Activated CD4-positive, CD25-positive, alpha-beta regulatory T cell treated with anti-CD3 and anti-CD28 coated beads, Interleukin-2, amount 50 U/mL, for 16 hours (primary cell): ENCODE measurements around the gene EYA3.

Experiments used
- DNase-seq: peaks from one replicate; pipeline ENCODE4 v3.0.0-alpha.2; 2020; ENCODE audit warnings: low read depth, low spot score

Gene EYA3

DNA sequence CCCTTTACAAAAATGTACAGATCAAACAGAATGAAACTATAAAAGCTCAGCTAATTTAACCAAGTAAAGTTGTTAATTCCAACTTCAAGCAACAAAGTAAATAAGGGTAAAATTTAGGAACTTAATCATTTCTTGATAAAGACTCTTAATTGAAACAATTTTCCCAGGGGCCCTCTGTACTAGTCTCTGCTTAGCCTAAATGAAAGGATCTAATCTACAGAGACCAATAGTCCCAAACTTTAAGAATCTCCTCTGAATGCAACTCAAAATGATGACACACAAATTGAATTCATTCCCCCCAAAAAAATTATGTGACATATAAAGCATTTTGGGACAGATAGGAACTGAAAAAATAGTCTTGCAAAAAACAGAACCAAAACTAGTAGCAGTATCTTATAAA, 16.6 kb downstream of the EYA3 start:
- no peak for DNase-seq

DNA sequence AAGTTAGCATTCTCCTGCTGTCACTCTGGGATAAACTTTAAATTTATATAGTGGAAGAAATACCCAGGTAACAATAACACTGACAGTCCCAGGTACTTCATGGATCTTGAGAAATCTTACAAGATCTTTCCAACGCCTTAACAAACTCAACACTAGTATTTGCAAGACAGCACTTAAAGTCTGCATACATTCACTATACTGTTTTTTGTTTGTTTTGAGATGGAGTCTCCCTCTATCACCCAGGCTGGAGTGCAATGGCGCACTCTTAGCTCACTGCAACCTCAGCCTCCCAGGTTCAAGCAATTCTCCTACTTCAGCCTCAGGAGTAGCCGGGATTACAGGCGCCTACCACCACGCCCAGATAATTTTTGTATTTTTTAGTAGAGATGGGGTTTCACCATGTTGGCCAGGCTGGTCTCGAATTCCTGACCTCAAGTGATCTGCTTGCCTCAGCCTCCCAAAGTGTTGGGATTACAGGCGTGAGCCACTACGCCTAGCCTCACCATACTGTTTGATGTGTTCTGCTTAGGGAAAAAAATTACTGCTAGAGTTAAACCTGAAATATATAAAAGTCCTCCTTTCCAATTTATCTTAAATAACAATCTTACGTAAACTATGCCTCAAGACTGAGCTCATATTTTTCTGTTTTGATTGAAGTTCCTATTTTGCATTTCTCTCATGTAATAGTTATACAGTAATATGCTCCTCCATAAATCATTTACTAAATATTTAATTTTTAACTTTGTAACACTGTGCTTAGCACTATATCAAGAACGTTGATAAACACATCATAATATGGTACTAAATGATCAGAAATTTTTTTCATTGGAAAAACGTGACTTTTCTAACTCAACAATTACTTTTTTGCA, 17.5 kb downstream of the EYA3 start:
- DNase-seq: no peak

DNA sequence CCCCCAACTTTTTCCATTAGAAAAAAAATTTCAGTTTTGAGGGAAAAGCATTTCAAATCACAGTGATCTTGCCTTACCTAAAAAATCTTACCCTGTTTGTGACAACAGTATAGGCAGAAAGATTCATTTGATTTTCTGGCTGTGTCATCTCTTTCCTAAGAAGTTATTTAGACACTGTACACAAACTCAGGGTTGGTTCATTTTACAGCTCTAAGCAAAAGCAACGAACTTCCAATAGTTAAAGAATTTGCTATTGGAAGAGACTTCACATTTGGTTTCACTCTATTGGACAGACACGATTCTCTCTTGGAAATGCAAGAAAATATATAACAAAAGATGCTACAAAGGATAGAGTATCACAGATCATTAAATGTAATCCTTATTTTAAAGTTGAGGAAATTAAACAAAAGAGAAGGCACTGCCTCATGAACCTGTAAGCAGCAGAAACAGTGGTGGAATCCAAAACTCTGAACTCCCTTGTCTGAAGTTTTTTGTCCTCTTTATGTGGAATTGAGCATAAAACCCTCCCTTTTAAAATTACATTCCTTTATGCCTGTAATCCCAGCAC, 20.8 kb downstream of the EYA3 start:
- DNase-seq: no peak

DNA sequence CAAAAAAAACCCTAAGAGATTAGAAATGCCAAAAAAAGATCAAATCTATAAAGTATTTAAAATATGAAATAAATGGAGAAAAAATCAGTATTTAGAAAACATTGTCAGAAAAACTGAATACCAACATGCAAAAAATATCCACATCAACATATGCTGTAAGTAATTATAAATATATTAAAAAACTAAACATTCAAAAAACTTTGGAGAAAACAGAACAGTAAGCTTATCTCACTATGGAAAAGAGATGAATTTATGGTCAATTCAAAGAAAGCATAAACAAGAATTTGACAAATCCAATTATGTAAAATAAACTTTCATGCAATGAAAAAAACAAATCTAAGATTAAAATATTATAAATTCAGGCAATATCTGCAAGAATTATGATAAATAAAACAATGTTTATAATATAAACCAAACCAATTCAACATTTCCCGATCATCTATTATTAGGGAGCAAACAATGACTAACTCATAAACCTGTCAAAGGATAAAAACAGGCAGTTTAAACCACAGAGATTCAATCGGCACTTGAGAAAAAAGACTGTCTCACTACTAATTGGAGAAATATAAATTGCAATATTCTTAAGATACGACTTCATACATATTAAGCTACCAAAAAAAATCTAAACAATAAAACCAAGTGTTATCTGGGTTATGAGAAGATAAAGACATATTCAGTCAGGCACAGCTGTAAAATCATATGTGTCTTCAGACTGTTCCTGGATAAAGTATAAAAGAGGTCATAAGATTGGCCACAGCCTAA, 21.8 kb downstream of the EYA3 start:
- DNase-seq: no peak

DNA sequence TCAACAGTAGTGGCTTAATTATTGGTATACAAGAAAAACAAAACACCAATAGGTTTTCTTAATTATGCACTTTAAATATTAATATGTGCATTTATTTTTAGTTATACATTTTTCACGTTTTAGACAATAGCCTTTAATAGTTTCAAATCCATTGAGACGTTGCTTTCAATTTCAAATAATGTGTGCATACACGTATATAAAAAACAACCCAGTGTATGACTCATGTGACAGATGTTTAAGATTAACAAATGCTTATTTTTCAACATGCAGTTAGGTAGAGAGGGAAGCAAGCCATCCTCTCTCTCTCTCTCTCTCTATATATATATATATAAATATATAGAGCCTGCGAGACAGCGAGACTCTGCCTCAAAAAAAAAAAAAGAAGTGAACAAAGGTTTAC, 24.3 kb downstream of the EYA3 start:
- DNase-seq: no peak

DNA sequence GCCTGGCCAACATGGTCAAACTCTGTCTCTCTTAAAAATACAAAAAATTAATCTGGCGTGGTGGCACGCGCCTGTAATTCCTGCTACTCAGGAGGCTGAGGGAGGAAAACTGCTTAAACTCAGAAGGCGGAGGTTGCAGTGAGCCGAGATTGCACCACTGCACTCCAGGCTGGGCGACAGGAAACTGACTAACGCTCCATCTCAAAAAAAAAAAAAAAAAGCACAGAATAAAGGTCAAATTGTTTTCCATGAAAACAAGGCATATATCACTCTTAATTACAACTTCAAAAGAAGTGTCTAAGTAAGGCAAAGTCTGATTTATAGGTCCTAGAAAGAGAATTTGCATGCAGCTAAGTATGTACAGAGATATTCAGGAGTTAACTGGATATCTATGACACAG, 25.6 kb downstream of the EYA3 start:
- no peak for DNase-seq

DNA sequence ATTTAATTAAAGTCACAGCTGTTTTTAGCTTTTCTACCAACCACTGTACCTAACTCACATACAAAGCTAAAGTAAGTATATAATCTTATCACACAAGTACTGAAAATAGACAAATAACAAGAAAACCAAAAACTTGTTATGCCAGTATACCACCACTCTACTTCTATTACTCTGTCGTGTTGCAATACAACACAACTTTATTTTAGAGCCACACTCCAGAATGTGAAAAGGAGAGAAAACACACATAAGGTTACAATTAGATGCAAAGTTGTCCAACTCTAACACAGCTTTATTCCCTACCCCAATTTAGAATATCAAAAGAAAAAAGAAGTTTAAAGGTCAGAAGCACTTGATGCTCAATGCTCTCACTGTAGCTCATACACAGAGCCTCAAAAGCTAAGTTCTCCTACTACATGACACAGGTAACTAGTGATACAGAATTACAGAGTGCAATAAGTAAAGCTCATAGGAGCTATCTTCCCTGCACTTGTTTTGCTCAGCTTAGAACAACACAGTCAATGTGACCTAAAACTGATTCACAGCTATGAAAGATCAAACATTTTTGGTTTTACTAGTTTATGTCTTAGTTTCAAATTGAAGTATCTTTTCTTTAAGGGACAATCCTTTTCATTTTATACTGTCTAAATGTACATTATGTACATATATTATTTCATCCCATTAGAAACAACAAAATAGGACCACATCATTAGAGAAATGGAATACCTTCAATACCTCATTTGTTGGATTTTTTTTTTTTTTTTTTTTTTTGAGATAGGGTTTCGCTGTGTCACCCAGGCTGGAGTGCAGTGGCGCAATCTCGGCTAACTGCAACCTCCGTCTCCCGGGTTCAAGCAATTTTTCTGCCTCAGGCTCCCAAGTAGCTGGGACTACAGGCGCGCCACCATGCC, 29.2 kb downstream of the EYA3 start:
- no peak for DNase-seq

DNA sequence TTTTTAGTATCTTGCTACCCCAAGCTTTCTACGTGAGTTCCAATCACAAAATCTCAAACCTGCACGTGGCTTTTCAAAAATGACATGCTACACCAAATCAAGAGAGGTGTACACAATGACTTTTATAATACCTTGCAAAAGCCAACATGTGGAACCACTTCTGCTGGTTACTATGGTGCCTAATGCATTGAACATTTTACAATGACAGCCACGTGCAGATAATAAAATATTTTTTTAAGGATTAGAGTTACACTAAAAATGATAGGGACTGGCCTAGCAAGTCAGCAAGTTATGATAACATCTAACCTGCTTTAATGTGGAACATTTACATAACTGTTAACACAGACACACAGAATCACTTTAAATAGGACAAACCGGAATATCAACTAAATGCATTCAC, 30.2 kb downstream of the EYA3 start:
- DNase-seq: no peak

DNA sequence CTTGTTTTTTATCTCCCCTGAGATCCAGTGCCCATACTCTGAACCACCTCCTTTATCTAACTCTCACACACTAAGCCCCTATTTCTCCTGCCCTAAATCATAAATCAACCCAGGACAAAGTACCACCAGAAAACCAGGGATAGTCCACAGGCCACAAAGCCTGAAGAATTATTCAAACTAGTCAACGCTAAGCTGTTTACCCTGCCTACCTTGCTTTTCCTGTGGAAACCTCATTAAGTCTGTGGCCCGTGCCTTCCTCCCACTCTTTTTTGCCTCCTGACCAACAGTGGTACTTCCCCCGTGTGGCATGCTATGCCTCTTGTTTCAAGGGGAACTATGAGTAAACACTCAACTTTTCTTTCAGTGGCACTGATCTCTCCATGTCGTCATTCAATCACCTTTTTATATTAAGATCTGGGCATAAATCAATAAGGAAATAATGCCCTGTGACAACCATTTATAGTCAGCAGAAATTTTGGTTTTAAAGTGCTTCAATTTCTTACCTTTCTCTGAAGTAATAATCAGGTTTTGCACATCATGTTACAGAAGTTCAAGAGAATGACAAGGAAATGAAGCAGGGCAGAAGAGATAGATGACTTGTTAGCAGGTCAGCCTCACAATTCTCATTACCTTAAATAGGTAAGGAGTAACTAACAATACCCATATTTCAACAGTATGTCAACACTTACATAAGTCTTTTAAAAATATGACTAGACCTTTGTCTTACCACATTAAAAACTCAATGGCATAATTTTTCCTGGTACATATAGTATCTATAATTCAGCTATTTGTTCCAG, 32.1 kb downstream of the EYA3 start:
- peak; percentile 5 for DNase-seq

DNA sequence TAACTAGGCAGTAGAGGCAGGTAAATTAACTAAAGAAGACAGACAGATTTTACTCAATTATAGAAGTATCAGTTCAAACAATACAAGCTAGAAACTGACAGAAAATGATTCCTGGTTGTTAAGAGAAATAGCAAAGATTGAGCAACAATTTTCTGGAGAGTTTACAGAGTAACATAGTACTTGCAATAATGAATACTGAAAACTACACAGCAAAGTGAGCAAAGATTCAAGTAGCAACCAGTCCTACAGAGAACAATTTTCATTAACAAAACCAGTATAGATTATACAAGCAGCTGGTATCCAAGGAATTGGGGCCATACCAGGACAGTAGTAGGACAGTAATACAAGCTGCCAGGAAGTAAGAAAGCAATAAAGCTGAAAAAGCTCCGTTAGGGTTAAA, 37.6 kb downstream of the EYA3 start:
- DNase-seq: no peak

DNA sequence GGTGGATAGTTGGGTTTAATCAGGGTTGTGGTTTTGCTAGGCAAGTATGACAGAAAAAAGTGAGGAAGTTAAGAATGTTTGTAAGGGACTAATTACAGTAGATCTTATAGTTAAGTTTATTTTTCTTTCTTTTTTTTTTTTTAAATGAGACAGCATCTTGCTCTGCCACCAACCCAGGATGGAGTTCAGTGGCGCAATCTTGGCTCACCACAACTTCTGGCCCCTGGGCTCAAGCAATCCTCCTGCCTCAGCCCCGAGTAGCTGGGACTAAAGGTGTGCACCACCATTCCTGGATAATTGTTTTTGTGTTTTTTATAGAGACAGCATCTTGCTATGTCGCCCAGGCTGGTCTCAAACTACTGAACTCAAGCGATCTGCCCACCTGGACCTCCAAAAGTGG, 41.7 kb downstream of the EYA3 start:
- DNase-seq: no peak

DNA sequence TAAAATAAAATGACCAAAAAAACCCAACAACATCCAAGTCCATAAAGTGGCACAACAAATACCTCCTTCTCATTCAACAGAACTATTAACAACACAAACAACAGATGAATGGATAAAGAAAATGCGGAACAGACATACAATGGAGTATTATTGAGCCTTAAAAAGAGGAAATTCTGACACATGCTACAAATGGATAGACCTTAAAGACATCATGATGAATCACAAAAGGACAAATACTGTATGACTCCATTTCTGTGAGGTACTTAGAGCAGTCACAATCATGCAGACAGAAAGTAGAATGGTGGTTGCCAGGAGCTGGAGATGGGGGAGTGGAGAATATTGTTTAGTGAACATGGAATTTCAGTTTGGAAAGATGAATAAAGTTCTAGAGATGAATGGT, 42.6 kb downstream of the EYA3 start:
- DNase-seq: no peak

DNA sequence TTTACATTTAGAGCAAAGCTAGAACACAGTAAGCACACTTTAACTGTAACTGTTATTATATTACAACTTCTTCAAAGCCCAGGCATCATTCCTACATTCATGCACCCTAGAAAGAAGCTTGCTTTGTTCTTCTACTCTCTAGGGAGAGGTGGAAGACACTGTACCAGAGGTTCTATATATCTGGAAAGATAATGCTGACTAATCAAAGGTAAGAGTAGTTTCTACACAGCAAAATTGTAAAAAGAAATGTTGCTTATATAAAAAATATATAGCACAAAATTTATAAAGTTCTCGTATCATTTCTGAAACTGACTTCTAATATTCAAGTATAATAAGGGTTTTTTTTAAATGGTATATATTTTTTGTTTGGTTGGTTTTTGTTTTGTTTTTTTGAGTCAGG, 44.0 kb downstream of the EYA3 start:
- no peak for DNase-seq

DNA sequence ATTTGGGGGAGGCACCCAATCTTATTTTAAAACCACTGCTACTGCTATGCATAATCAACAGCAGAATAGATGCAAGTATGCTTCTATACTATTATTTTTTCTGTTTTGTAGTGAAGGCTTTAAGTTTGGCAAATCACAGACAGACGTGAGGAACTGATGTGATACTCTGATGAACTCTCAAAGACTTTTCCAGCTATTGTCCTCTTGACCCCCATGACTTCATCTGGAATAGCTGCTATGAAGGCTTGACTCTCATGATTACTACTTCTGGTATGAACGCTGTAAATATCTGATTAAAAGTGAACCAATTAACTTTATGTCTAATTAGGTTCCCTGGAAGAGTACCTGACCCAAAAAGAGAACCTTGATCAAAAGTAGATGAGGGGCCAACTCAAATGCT, 49.1 kb downstream of the EYA3 start:
- DNase-seq: no peak

DNA sequence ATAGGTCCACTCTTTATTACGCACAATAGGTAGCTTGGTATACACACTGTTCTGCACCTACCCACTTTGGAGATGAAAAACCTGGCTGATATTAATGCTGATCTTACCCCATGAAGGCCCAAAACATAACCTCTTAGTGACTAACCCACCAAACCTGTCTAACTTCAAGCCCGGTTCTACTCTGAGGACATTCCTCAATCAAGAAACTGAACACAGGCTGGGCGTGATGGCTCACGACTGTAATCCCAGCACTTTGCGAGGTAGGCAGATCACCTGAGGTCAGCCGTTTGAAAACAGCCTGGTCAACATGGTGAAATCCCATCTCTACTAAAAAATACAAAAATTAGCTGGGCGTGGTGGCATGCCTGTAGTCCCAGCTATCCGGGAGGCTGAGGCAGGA, 50.5 kb downstream of the EYA3 start:
- no peak for DNase-seq

DNA sequence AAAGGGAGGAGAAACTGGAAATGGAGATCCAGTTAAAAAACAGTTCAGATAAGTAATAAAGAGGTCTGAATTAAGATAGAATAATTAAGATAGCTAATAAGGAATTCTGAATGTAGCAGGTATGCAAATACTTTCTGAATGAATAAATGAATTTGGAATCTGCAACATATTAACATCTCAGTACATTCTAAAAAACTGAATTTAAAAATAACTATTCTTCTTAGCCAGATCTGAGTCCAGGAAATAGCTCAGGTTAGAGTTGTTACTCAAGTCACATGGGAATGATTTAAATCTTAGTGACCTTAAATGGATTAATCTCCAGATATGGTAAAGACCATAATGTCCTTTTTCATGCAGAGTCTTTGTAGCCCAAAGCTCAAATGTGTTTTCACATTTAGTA, 51.2 kb downstream of the EYA3 start:
- DNase-seq: no peak

DNA sequence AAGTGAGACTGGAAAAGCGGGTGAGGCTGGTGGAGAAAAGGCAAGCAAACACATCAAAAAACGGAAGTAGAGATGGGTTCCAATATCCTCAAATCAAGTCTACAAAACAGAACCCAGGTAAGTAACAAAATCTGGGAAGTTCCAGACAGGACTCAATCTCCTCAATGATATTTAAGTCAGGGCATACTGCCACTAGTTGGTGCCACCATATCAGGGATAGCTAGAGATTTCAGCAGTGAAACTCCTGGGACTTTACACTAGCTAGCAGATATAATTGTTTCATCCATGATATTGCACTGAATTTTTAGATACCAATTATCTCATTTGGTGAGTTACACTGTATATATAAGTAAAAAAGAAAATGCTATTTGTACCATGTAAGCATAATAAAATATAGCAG, 52.0 kb downstream of the EYA3 start:
- no peak for DNase-seq

DNA sequence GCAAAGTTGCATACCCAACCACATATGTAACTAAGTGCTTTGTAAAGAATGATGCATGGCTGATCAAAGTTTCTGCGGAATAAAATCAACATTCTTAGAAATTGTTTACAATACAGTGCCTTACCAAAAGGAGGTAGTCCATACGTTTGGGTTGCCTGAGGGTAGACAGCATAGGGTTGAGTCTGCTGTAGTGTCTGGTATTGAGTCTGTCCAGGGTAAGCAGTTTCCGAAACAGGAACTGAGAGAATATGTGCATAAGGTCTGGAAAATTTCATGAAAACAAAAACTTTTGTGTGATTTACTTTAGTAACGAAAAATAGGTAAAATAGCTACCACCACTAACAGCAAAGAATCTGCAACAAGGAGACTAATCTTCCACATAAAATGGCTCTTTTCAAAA, 53.0 kb downstream of the EYA3 start:
- no peak for DNase-seq

DNA sequence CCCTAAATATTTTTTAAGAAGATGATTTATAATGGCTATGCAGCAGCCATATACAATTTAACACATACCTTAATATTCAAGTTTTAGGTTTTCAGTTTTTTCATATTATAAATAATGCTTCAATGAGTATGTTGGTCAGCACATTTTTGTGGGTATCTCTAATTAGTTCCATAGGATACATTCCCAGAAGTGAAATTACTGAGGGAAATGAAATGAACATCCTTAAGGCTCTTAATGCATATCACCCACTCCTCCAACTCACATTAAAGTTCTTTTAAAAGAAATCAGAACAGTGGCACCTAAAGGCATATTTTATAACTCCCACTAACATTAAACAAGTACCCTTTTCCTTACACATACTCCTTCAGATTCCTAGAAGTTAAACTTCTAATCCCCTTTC, 56.1 kb downstream of the EYA3 start:
- no peak for DNase-seq

DNA sequence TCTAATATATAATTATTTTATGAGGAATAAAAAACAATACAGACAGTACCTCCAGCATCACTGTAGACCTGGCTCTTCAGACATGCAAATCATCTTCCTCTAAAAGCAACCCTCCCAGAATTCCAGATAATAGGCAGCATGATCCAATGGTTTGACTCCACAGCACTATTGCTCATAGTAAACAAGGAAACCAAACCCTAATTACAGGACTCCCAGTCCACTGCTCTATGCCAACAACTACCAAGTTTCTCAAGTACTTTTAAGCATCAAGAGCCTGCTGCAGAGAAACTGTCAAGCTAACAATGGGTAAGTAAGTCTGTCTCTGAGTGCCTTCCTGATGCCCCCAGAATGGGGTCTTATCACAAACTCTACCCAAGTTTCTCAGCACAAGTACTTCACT, 57.2 kb downstream of the EYA3 start:
- DNase-seq: no peak
